GM10266 (cell line): ENCODE data around the gene ART5.

ENCODE experiments used
- DNase-seq: peaks from one replicate; pipeline ENCODE4 v3.0.0; 2012; ENCODE audit errors: extremely low spot score
- CTCF ChIP-seq: IDR thresholded peaks from 2 replicates; pipeline ENCODE4 v1.5.1; 2012; ENCODE audit warnings: mild to moderate bottlenecking, low read depth; ENCODE audit not compliant: control insufficient read depth, insufficient read depth; ENCODE audit errors: missing control alignments

ART5 gene

GRCh38 chr11:3623767-3624458 lies 17.9 kb downstream of the ART5 start:
- no peak for TF ChIP-seq CTCF
- DNase-seq: no peak

GRCh38 chr11:3623121-3623520 lies 18.7 kb downstream of the ART5 start:
- DNase-seq: no peak
- TF ChIP-seq CTCF: no peak

- DNase-seq: no peak
- no peak for TF ChIP-seq CTCF
Observed at GRCh38 chr11:3622521-3622920, 19.3 kb downstream of the ART5 start.

GRCh38 chr11:3617990-3618389 lies 23.8 kb downstream of the ART5 start:
- TF ChIP-seq CTCF: no peak

GRCh38 chr11:3616721-3617460 lies 24.9 kb downstream of the ART5 start:
- DNase-seq: no peak
- no peak for TF ChIP-seq CTCF

More at GRCh38 chr11:3617990-3618389, 23.8 kb downstream of the ART5 start:
- DNase-seq: no peak

GRCh38 chr11:3615998-3616397 lies 25.8 kb downstream of the ART5 start:
- TF ChIP-seq CTCF: no peak
- no peak for DNase-seq

GRCh38 chr11:3614742-3615171 lies 27.0 kb downstream of the ART5 start:
- peak; percentile 47 for DNase-seq

More at GRCh38 chr11:3614742-3615171, 27.0 kb downstream of the ART5 start:
- no peak for TF ChIP-seq CTCF
